ENCODE results near the gene SRSF1.
"Not testable (repeated sequence)": the region's sequence is repeated elsewhere in the genome, so short reads cannot be mapped to it uniquely, and the experiment has no call there.

The SRSF1 gene, protein sequence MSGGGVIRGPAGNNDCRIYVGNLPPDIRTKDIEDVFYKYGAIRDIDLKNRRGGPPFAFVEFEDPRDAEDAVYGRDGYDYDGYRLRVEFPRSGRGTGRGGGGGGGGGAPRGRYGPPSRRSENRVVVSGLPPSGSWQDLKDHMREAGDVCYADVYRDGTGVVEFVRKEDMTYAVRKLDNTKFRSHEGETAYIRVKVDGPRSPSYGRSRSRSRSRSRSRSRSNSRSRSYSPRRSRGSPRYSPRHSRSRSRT

DNA sequence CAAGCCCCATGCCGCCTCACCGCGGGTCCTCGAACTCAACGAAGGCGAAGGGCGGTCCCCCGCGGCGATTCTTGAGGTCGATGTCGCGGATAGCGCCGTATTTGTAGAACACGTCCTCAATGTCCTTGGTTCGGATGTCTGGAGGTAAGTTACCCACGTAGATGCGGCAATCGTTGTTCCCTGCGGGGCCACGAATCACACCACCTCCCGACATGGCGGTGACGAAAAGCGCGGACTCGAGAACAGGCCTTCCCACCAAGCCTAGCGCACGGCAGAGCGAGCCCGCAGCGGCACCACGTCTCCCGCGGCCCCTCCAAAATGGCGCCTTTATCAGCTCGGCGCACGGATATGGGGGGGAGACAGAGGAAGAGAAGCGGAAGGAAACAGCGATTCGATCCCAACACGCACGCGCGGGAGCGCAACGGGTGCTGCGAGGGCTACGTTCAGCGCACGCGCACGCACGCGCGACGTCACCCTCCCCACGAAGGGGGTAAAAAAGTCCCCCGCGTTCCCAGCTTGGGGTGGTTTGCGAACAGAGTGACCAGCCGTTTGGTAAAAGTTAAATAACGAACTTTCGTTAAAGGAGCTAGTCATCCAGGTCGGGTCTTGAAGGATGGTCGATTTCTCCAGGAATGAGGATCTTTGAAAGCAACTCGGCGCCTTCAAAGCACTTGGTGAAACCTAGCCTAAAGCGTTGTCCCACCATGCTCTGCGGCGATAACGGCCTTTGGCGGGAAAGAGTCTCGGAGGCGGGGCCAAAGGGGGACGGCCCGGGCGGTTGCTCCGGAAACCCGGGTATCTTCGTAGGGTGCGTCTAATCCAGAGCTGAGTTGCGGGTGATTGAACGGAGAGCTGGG lies at the start of gene SRSF1:
TSS of gene SRSF1 (minus strand) at position 323 of the 857 bp plus-strand sequence. CDS start at position 214, 109 bp downstream.
- DNase-seq (ENCODE audit: low read depth in 3 of 3), result peak; percentile 94 to 97 (median 97)

DNA sequence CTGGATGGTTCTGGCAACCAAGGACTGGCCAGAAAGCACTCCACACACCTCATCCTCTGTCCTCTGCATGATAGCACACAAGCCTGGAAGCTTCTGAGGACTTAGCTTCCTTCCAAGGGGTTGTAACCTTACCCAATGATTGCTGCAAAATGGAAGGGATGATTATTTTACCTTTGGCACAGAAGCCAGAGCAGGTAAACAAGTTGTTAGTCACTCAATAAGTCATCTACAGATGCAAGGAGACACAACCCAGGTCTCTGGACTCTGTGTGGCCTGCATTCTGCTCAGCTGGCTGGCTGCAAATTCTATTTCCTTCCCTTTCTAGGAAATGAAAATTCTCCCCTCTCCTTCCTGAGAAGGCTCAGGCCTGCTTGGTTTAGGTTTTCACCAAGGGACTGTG lies 49.4 kb upstream of the SRSF1 start:
- DNase-seq (ENCODE audit: low read depth in 3 of 3), result no peak

DNA sequence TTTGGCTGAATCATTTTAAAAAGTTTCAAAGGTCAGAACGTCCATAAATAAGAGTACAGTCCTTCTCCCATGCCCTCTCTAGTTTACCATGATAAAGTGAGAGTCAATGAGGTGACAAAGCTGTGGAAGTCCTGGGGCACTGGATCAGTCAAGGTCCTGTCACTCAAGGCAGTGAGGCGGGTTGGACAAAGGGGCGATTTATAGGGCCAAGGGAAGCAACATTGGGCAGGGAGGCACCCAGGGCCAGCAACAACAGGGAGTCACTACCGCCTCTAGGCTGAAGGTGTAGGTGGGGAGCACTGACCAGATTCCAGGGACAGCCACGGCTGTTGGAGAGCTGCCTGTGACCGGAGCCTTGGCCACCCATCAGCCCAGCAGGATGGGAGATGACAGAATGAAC lies 47.6 kb upstream of the SRSF1 start:
- DNase-seq (ENCODE audit: low read depth in 3 of 3), result no peak

DNA sequence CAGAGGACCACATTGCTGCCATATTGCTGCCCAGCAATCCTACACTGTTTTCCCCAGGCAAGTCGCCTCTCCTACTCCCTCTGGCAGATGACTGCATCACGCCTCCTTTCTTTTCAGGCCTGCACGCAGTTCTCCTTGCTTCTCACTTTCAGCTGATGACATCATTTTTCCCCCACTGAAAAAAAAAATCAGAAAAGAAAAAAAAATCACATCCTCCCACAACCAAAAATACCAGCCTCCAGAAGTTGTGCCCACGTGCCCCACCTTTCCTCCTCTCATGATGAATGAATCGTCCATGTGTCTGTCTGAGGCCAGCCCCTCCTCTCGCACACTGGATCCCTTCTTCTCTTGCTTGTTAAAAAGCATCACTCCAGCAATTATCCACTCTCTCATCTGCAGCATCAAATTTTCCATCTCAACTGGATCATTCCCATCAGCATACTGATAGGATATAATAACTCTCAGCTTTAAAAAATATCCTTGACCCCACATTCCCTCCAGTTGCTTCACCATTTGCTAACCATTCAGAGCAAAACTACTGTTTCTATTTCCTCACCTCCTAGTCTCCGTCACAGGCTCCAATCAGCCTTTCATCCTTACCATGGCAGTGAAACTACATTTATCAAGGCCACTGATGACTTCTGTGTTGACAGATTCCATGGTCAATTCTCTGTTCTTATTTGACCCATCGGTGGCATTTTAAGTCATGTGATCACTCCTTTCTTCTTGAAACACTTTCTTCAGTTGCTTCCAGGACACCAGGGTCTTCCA lies 46.1 kb upstream of the SRSF1 start:
- peak in 2 of 3 experiments; percentile 0 to 10 for DNase-seq (ENCODE audit: low read depth in 3 of 3)

DNA sequence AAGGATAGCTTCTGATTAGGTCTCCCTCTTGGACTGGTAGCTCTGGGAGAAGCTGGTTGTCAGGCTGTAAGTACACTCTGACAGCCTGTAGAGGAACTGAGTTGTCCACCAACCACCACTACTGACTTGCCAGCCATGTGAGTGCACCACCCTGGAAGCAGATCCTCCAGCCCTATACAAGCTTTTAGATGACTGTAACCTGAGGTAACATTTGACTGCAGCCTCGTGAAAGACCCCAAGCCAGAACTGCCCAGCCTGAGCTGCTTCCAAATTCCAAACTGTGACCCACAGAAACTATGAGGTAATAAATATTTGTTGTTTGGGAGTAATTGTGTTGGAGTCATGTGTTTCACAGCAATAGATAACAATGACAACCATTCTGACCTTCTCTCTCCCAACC lies 45.4 kb upstream of the SRSF1 start:
- DNase-seq (ENCODE audit: low read depth in 3 of 3), result no peak

DNA sequence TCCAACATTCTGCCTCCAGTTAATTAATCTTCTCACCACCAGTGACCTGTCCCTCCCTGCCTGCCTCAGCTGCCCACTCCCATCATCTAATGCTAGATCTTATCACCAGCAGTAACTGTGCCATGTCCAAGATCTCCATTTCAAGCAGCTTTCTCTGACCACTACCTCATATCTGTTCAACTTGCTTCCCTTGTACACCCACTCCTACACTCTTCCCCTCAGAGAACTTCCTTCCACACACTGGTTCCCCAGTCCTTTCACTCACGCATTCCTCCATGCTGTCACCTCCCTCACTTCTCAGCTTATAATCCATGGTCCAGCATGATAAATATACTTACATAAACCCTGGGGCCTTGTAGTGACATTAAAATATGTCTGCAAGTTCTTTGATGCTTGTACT lies 44.4 kb upstream of the SRSF1 start:
- DNase-seq (ENCODE audit: low read depth in 3 of 3), result no peak

DNA sequence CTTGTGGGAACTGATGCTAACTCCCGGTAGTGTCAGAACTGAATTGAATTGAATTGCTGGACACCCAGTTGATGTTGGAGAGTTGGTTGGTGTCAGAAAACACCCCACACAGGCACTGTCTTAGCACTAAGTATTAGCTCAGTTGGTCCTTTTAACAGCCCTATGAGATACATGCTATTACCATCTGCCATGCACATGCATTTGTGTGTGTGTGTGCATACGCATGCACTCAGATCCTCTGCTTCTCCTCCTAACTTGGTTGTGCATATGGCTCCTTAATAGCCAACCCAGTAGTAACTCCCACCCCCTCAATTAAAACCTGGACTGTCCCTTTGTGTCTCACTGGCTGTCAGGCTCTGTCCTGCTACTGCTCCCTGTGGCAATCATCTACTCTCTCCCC lies 43.9 kb upstream of the SRSF1 start:
- no peak for DNase-seq (ENCODE audit: low read depth in 3 of 3)

DNA sequence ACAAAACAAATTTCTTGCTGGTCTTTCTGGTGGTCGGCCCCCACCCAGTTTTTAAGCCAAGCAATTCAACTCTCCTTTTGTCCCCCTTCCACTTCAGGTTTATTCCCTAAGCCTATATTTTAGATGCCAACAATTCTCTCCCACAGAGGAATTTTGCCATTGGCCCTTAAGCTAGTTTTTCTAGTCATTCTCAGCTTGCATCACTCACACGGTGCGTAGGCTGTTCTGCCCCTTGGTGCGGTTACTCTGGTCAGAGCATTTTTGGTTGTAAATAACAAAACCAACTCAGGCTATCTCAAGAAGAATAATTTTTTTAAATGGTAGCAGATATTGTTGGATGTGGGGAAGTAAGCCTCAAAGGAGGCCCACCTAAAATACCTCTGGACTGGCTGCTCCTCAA lies 42.5 kb upstream of the SRSF1 start:
- DNase-seq (ENCODE audit: low read depth in 3 of 3), result no peak

DNA sequence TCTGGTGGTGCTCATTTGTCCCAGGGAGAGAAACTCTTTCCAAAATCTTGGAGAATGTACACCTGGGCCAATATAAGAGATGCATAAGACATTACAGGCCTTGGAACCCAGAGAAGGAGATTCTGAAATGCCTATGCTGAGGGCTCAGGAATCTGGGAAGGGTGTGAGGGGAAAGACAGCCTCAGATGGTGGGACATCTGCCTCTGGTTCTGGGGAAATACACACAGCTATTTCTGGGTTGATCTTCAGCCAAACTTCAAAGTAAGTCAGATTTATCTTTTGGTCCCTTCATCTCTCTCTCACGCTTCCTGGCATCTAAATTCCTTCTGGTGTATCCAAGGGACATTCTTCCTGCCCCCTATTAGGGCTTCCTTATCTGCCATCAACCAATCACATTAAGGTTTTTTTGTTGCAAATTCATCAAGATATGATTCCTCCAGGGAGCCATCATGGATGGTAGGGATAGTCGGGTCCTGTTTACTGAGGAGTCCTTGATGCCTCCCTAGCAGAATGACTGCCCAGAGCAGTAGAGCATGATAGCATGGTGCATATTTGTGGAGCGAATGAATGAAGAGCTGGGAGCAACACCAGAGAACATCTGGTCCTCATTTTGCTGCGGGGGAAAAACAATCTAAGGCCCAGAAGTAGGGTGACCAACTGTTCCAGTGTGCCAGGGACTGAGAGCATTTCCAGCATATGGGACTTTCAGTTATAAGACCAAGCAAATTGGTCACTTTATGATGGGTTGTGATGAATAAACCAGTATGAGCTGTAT lies 40.5 kb upstream of the SRSF1 start:
- no peak for DNase-seq (ENCODE audit: low read depth in 3 of 3)

DNA sequence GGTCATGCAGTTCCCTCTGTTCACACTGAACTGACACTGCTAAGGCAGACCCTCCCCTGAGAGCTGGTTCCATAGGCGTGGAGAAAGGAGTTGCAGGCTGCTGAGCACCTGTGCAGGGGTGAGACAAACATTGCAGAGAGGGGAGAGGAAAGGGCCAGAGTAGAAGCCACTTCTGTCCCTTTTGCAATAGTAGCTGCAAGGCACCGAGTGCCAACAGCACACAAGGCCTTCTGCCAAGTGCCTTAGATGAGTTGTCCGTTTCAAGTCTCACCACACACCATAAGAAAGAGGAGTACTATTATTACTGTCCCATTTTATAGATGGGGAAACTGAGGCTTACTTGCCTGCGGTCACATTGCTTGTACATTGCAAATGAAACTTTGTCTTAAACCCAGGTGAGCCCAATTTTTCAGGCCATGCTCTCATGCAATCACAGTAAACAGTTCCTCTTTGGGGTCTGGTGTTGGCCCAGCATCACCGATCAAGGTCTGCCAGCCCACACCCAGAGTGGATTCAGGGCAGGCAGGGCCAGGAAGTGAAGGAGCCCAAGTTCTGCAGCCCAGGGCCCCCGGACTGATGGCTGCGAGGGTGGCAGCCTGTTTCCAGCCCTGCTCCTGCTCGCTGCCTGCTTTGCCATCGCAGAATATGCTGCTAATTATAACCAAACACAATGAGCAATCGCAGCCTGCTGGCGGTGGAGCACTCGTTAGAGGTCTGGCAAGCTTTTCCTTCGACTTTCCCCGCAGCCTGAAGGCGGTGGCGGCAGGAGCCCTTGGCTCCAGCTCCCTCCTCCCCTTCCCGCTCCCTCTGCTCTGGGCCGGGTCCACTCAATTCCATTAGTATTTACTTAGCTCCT lies 39.4 kb upstream of the SRSF1 start:
- DNase-seq (ENCODE audit: low read depth in 3 of 3), result no peak

DNA sequence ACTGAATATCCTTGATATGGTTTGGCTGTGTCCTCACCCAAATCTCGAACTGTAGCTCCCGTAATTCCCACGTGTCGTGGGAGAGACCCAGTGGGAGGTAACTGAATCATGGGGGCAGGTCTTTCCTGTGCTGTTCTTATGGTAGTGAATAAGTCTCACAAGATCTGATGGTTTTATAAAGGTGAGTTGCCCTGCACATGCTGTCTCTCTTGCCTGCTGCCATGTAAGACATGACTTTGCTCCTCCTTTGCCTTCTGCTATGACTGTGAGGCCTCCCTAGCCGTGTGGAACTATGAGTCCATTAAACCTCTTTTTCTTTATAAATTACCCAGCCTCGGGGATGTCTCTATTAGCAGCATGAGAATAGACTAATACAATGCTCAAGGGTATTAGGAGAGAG lies 37.2 kb upstream of the SRSF1 start:
- not testable (repeated sequence) for DNase-seq (ENCODE audit: low read depth in 3 of 3)

DNA sequence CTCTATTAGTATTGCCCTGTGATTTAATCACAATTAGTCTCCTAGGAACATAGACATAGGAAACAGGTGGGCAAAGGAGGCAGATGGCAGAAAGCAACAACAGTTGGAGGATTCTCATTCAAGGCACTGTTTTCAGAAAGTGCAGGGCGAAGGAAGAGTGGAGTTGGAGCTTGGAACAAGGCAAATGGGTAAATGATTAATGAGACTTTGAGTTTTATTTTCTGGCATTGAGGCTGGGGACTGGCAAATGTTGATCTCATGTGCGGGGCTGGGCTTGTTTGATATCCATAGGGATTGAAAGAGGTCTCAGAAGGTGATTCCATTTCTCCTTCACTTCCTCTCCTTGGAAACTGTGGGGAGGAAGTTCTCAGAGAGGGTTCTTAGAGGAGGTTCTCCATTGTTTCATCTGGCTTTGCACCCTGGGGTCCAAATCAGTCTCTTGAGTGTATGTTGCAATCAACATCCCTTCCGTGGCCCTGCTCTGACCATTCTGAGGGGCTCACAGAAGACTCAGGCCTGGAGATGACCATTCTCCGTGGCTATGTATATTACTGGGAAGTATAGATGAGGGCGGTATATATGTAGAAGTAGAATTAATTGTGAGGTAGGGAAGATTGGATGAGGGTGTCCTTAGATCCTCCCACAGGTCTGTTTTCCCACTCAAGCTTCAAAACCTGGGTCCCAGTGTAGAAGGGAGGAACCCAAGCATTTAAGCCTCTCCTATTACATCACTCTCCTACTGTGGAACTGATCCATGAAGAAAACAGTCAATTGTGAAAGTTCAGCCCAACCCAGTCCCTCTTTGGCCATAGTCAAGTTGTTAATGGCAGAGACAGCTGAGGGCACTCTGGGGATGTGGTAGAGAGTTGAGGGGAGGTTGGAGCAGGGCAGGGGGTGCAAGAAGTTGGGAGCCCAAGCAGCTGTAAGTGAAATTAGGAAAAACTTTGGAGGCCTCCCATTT lies 36.5 kb upstream of the SRSF1 start:
- no peak for DNase-seq (ENCODE audit: low read depth in 3 of 3)

DNA sequence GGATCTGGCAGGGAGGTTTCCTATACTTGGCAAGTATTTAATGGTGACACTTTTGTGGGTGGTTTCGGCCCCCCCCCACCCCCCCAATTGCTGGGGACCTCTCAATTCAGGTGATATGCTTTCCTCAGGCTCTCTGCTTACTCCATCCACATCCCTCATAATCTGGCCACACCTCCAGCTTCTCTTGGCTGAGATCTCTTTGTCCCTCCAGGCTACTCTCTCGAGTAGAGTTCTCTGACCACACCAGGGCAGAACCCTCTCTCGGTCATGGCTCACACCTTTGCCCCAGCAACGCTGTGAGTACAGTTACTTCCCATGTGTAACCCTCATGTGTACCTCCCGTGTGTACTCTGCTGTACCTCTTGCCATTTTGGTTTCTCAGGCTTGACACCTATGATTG lies 34.1 kb upstream of the SRSF1 start:
- no peak for DNase-seq (ENCODE audit: low read depth in 3 of 3)

DNA sequence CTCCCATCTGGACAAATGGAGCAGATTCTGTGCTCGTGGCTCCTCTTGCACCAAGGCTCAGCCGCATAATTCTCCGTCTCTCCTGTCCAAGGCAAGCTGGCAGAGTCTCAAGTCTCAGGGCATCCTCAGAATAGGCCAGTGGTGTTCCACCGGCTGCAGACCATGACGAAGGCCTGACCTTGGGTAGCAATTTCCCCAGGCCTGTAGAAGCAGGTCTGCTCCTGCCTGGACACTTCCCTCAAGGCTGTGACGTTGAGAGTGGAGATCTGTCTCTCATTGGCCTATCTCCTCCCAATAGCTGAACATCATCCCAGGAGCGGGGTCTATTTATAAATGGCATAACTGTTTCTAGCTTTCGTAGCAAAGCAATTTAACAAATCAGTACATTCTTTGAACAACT lies 33.3 kb upstream of the SRSF1 start:
- no peak for DNase-seq (ENCODE audit: low read depth in 3 of 3)

DNA sequence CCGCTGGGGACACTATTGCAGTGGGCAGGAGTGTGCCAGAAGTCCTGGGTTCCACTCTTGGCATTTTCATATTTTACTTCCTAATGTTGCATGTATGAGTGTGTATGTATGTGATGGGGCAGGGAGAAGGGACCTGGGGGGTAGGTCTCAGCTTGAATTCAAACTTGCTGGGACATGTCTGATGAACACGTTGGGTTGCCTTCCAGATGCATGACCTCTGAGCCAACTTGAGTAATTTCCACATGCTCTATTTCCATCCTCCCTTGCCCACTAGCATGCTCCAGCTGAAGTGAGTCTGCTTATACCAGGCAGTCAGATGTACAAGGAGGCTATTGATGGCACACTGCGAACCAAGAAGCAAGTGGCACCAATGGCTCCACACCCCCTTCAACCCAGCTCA lies 32.9 kb upstream of the SRSF1 start:
- no peak for DNase-seq (ENCODE audit: low read depth in 3 of 3)

DNA sequence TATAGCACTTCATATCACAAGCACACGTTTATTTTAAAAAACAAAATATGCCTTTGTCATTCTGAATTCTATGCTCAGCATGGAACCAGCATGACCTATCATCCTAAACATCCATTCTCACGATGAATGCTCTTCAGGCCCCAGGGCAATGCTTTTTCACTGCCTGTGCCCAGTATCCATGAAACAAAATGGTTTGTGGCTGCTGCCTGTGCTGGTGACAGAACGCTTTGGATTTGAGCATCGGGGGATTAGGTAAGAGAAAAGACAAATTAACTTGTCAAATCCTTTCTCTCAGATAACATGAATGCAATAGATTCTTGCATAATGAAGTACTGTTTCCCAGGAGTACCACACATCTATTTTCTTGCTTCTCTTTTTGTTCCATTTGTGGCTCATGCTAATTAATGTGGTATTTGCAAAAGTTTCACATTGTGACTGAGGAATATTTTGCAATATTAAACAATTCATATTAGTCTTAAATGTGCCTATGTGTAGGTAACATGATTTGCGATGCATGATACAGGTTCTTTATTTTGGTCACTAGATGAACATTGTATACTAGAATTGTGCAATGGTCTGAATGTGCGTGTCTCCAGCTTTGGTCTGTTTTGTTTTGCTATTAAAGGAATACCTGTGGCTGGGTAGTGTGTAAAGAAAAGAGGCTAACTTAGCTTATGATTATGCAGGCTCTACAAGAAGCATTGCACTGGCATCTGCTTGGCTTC lies 25.8 kb upstream of the SRSF1 start:
- no peak for DNase-seq (ENCODE audit: low read depth in 3 of 3)

DNA sequence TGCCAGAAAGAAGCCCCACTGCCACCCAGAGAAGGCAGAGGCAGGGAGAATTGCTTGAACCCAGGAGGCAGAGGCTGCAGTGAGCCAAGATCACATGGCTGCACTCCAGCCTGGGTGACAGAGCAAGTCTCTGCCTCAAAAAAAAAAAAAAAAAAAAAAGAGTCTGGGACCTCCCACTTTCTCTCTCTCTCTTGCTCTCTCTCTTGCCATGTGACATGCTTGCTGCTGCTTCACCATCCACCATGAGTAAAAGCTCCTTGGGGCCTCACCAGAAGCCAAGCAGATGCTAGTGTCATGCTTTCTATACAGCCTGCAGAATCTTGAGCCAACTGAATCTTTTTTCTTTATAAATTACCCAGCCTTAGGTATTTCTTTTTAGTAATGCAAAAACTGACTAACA lies 21.5 kb upstream of the SRSF1 start:
- no peak for DNase-seq (ENCODE audit: low read depth in 3 of 3)

DNA sequence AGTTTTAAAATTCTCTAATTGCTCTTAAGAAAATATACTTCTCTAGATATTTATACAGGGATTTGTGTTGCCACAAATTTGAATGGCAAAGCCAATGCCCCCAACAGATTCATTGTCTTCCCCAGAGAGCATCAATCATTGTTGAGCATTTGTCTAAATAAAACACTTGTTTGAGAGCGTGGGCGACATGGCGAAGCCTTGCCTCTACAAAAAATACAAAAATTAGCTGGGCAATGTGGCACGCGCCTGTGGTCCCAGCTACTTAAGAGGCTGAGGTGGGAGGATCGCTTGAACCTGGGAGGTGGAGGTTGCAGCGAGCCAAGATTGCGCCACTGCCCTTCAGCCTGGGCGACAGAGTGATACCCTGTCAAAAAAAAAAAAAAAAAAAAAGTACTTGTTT lies 13.4 kb upstream of the SRSF1 start:
- DNase-seq (ENCODE audit: low read depth in 3 of 3), result no peak

DNA sequence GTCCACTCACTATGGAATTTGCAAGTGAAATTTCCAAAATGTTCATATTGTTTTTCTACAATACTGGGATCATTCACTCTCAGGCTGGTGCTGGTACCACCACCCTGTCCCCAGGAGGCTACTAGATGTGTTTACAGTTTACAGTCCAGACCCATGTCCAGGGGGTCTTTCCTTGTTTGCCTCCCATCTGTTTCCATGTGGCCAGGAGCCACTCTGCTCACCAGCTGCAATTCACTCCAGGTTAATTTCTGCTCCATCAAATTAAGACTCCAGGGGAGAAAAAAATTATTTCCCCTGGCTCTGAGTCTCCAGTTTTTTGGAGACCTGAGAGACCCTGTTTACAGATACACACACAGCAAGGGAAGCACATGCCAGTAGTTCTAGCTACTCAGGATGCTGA lies 12.5 kb upstream of the SRSF1 start:
- DNase-seq (ENCODE audit: low read depth in 3 of 3), result no peak

Measured in stimulated activated CD4-positive, alpha-beta T cell treated with anti-CD3 and anti-CD28 coated beads, TNF-alpha, amount 100 ng/mL, for 24 hours (primary cell).